T-helper 2 cell (primary cell): ENCODE data around the gene VWA5B1.
"Not testable (repeated sequence)": the region's sequence is repeated elsewhere in the genome, so short reads cannot be mapped to it uniquely, and the experiment has no call there.

Experiments
- DNase-seq, 5 experiments: peaks; one replicate each; pipeline versions ENCODE4 v3.0.0 to v3.0.0-alpha.2; 2012 to 2022

The VWA5B1 gene

DNA sequence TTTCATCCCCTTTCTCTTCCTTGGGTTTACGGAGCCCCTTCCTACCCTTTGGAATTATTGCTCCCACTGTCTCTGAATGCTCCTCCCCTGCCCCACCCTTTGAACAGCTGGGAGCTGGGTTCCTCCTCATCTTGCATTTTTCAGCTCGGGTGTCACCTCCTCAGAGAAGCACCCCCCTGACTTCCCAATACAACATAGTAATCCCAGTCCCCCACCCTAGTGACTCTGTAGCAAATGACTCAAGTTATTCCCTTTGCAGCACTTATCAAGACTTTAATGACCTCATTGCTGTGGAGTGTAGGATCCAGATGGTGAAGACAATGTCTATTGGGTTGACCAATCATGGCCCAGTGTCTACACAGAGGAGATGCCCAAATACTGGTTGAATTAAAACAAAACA, 8.9 kb upstream of the VWA5B1 start:
- no peak for DNase-seq

DNA sequence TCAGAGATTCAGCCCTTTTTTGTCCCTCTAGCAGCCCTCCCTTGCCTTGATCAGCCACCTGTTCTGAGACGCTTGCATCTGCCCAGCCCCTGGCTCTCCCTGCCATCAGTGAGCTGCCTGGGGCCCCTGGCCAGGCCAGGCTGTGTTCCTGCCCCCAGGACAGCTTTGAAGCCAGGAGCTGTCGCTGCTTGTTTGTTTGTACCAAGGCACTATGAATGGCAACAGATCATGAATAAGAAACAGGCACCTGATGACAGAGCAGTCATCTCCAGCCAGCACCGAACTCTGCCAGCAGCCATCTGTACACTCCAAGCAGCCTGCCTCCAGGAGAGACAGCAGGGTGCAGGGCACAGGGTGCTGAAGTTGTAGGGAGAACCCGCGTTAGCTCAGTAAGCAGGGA, 8.1 kb upstream of the VWA5B1 start:
- DNase-seq, result no peak

DNA sequence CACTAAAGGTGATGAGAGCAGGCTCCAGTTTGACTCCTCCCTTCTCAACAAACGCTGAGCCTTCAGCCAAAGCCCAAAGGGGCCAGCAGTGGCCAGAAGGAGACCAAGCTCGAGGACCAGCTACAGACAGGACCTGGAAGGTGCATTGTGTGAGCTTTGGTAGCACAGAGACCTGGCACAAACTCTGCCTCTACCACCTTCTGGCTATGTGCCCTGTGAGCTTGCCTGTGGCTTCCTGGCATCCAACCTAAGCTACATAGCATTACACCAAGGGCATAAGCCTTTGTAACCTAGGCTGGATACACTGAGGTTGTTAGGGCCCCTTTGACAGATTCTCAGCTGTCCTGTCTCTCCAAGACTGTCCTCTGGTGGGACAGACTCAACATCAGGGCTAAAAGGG, 6.6 kb upstream of the VWA5B1 start:
- no peak for DNase-seq

DNA sequence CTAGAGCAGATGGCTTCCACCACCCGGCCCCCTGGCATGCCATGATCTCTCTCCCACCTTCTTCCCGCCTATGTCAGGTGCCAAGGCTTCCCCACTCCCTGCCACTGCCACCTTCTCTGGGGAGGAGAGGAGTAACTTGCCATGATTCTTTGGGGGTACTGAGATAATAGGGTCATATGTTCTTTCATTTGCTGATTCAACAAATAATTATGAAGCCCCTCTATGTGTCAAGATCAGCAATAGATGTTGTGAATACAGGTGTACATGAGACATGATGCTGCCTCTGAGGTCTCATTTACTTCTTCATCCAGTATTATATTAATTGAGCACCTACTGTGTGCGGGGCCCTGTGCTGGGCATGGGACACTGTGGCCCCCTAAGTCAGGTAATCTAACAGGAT, 6.0 kb upstream of the VWA5B1 start:
- no peak for DNase-seq

DNA sequence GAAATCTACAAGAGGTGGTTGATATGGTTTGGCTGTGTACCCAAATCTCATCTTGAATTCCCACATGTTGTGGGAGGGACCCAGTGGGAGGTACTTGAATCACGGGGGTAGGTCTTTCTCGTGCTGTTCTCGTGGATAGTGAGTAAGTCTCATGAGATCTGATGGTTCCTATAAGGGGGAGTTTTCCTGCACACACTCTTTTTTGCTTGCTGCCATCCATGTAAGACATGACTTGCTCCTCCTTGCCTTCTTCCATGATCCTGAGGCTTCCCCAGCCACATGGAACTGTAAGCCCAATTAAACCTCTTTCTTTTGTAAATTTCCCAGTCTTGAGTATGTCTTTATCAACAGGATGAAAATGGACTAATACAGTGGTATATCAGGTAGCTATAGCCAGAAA, 5.2 kb upstream of the VWA5B1 start:
- no peak for DNase-seq

DNA sequence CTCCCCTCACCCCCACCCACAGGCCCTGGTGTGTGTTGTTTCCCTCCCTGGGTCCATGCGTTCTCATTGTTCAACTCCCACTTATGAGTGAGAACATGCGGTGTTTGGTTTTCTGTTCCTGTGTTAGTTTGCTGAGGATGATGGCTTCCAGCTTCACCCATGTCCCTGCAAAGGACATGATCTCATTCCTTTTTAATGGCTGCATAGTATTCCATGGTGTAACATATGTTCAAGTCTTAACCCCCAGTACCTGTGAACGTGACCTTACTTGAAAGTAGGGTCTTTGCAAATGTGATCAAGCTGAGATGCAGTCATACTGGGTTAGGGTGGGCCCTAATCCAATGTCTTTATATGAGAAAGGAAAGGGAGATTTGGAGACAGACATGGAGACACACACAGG, 3.0 kb upstream of the VWA5B1 start:
- not testable (repeated sequence) for DNase-seq

DNA sequence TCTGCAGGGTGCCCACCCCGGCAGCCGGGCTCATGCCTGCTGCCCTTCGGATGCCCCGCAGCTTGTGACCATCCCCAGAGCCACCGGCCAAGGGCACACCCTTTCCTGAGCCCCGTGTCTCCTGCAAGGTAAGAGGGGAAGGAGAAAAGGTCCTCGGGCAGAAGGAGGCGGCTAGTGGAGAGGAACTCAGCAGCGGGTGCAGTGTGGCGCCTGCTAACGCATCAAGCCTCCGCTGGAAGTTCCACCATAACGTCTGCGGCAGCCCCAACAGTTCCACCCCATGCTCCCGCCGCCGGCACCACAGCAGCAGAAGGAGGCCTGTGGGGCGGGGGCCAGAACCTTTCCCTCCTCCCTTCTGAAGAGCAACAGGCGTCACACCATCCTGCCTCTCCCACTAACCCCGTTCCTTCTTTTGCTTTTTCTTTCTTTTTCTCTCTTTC, 990 bp downstream of the VWA5B1 start:
- DNase-seq, result no peak

DNA sequence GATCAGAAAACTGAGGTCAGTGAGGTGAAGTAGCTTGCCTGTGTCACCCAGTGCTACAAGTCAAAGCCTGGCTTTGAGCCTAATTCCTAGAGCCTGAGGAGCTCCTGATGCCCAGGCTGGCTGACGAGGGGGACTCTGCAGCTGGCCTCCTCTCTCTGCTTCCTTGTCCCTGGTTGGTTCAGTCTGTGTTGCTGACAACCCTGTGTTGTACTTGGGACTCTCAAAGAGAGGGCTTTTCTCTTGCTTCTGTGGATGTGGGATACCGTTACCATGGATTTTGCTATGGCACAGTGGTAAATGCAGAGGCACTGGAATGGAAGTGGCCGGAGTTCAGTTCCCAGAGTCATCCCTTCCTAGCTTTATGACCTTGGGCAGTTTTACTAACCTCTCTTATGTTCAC, 8.0 kb downstream of the VWA5B1 start:
- DNase-seq, result no peak

DNA sequence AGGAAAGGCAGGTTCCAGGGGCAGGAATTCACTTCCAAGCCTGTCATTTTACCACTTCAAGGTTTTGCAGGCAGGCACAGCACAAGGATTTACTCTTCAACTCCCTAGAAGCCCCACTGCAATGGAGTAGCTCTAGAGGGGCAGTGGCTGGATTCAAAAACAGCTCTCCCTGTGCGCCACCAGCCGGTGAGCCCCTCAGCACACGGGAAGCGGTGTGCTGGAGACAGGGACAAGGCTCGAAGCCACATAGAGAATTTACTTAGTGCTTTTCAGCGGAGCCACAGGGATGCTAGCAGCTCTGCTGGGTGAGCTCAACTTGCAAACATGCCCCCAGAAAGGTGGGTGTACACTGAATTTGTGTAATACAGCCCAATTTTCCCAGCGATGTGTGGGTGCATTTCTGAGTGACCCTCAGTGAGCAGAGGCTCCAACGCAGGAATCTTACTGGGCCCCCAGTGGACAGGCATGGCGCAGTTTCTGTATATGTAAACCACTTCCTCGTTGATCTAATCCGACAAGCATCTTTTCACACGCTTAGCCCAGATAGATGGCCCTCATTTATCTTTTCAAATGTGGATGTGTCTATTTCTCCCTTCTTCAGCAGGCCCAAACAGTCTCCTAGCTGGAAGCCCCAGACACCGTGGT, 10.9 kb downstream of the VWA5B1 start:
- DNase-seq, result no peak

DNA sequence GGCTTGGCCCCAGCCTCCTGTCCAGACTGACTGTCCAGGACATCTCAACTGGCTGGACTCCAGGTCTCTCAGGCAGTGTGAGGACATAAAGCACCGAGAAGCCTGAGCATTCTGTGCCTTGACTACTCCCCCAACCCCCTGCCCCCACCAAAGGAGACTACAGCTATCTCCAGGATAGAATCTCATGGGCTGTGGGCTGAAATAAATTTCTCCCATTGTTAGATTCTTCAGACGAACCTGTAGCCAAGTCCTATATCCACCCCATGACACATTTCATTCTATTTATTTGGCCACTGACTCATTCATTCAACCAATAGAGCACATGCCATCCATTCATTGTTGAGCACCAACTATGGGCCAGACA, 11.4 kb downstream of the VWA5B1 start:
- no peak for DNase-seq

DNA sequence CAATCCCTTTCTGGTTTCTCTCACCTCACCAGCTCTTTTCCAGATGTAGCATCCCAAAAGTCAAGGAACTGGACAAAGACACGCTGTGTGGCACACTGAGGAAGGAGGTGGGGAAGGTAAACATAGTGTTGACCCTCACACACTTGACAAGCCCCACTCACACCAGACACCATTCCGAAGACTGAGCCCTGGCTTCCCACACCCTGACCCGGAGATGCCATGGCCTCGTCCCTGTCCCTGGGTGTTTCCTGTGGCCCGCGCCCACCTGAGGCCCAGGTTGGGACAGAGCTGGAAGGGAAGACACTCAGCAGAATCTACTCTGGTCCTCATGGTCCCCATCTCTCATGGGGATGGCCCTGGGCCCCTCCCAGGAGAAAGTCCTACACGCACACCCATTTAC, 16.4 kb downstream of the VWA5B1 start:
- no peak for DNase-seq

DNA sequence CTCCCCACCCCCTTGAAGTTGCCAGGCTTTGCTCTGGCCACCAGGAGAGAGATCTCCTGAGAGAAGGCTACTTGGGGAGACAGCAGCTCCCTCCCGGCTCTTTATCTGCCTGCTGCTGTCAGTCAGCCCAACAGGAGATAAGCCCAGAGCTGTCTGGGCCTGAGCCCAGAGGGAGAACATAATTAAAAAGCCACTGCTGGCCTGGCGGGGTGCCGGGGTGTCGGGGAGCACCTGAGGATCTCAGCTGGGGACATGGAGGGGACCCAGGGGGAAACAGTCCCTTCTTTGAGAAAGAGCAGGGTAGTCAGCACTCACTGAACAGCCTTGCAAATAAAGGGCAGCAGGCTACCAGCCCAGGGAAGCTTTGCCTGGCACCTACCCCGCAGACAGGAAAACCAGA, 17.9 kb downstream of the VWA5B1 start:
- no peak for DNase-seq

DNA sequence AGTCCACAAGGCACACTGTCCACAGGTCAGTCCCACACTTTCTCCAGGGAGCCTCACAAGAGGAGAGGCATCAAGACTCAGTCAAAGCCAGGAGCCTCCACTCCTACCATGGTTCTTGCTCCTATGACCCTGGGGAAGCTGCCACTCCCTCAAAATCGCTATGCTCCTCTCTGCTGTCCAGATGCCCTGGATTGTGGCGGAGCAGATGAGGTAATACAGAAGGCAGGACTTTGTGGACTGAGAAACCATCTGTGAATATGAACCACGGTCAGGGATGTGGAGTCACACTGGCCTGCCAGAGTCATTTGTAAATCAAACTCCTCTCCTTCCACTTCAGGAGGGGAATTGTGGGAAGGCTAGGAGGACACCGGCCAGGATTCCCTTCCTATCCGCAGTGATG, 20.6 kb downstream of the VWA5B1 start:
- no peak for DNase-seq

DNA sequence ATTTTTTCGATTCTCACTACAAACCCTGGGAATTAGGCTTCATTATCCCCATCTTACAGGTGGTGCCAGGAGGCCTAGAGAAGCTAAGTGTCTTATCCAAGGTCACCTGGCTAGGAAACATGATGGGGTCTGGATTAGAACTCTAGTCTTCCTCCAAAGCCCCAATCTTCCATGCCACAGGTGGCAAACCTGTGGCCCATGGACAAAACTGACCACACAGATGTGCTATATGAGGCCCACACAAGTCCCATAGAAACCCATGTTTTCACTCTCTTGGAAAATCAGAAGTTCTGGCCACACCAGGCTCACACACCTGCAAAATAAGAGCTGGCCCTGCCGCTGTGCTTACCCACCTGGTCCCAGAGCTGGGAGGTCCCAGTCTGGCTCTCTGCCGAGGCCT, 21.6 kb downstream of the VWA5B1 start:
- no peak for DNase-seq

DNA sequence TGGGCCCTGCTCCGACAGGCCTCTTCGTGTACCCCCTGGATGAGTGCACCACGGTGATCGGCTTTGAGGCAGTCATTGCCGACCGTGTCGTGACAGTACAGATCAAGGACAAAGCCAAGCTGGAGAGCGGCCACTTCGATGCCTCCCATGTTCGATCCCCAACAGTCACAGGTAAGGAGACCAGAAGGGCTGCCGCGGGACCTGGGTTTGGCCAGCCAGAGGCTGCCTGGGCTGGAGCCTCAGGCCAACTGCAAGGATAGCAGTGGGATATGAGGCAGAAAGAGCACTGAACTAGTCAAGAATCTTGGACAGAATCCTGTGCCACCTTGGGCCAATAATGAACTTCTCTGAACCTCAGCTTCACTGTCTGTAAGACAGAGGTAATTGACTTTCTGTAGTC, 22.1 kb downstream of the VWA5B1 start:
- DNase-seq, result no peak

DNA sequence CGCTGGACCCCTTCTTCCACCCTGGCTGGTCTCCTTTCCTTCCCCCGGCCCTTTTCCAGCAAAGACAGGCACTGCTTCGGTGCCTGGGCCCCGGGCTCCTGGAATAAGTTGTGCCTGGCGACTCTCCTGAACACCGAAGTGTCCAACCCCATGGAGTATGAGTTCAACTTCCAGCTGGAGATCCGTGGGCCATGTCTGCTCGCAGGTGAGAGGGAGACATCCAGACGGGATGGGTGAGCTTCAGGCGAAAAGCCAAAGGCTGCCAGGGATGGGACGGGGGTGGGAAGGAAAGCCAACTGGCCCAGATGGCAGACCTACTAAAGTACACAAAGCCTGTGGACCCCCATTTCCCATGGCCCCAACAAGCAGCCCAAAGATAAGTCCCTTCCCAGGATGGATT, 26.8 kb downstream of the VWA5B1 start:
- DNase-seq, result no peak

DNA sequence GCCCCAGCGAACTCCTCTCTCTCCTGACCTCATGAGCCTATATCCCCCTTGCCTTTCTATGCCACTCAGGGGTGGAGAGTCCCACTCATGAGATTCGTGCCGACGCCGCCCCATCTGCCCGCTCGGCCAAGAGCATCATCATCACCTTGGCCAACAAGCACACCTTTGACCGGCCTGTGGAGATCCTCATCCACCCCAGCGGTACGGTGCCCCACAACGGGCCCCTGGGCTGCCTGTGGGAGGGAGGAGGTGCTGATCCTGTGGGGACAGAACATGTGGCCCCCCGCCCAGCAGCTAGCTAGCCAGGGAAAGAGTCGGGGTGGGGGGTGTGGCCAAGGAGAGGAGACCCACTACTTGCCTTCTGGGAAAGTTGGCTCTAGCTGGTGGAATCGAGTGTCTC, 27.8 kb downstream of the VWA5B1 start:
- no peak for DNase-seq

DNA sequence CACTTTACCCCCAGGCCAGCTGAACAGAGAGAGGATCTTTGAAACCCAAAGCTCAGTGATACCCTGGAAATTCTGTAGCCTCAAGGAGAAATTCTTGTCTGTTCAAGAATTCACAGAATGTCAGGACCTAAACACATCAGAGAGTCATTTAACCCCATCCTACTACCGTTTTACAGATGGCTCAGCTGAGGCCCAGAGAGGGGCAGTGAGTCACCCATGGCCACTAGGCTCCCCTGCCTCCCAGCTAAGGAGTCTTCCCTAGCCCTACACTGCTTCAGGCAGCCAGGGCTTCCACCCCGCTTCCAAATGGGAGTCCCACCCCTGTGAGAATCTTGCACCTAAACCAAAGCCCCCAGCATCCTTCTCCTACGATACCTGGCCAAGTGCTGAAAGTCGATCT, 28.3 kb downstream of the VWA5B1 start:
- no peak for DNase-seq

DNA sequence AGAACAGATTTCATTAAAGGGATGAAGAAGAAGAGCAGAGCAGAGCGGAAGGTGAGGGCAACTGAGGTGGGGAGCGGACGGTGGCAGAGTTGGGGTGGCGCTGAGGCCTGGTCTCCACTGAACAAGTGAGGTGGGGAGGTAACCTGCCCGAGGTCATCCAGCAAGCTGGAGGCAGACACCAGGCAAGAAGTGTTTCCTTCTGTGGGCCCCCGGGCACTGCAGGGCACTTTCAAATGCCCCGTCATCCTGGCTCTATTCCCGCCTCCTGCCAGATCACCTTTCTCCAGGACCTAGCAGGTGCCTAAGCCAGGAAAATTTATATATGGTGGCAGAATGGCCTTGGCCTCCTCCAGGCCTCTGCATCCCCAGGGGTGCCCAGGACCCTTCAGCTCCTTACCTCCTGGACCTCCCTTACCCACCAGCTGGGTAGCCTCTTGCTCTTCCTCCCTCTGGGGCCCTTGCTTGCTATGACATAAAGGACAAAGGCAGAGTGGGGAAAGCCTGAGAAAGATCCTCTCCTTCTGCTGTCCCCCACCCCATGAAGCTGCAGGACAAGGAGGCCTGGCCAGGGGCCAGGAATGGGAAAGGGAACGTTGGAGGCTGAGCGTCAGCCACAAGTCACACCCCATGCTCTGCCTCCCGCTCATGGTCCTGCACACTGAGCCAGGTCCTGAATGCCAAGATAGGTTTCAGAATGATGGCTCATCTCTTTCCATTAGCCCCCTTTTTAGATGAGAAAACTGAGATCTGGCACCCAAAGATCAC, 29.0 kb downstream of the VWA5B1 start:
- no peak for DNase-seq

DNA sequence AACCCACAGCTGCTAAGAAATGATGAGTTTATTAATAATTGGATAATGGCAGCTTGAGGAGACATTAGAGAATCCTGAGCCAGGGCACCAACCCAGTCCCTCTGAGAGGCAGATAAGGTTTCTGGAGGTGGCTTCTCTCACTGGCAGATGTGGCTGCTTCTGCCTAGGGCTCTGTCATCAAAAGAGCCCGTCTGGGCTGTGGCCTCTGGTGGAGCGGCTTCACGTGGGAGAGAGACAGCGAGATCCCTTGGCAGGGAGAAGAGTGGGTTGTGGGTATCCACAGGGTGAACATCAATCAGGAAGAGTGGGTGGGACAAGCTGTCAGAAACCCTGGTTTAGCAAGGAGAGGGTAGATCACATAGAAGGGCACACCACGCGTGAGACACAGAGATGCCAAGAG, 30.0 kb downstream of the VWA5B1 start:
- DNase-seq, result no peak

DNA sequence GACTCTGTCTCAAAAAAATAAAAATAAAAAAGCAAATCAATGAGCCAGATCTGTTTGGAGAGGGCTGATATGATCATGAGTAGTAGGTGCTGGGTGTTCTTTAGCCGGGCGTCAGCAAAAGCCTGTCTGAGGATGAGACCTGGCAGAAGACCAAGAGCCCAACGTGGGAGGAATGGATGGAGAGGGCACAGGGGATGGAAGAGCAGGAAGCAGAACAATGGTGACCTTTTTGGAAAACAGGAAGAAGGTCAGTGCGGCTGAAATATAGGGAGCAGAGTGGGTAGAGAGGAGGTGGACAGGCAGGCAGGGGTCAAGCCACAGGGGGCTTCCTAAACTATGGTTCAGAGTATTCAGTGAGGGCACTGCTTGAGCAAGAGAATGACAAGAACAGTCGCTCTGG, 30.9 kb downstream of the VWA5B1 start:
- DNase-seq, result no peak

DNA sequence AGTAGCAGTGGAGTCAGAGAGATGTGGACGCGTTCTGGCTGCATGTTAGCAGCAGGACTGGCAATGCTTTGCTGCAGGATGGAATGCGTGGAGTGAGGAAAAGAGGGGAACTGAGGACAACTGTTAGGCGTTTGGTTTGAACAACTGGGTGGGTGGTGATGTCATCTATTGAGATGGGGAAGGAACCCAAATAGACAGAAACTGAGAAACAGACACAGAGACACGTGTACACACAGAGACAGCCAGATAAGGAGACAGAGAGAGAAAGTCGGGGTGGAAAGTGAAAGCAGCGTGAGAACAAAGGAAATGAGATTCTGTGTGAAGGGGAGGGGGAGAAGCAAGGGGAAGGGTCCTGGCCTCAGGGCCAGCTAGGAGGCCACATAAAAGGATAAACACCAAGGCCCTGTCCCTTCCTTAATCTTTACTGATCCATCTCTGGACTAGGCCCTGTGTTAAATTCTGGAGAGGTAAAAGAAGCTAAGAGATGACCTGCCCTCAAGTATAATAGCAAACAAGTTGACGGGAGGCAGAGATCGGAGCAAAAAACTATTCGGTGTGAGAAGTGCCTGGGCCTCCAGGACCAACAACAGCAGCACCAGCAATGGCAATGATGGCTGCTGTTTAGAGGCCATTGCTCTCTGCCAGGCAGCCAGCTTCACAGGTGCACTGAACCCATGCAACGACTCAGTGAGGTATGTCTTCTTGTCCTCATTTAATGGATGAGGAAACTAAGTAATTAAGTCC, 31.6 kb downstream of the VWA5B1 start:
- DNase-seq, result peak in 1 of 5 experiments; percentile 79

DNA sequence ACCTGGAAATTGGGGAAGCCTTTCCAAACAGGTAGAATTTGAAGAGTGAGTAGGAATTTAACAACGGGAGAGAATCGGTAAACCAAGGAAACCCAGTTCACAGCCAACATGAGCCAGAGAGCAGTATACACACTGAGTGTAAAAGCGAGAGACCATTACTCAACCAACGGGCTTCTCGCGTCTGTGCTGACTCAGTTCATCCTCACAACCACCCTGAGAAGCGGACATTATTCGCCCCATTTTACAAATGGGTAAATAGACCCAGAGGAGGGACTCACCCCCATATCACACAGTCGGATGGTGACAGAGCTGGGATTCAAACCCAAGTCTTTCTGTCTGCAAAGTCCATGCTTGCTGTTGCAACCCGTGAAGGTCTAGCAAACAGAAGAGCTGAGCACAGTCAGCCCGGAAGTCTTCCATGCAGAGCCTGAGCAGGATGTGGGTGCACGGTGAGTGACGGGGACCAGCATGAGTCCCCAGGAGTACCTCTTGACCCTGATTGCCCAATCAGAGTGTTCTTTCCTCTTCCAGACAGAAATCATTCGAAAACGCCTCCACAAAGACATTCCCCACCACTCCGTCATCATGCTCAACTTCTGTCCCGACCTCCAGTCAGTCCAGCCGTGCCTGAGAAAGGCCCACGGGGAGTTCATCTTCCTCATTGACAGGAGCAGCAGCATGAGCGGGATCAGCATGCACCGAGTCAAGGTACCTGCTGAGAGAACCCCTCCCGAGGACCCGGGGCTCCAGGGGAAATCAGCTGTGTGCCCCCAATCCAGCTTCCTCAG, 32.3 kb downstream of the VWA5B1 start:
- peak in 3 of 5 experiments; percentile 13 to 87 (median 39) for DNase-seq
